Peyer's patch (tissue), 4 donors: Measurements from ENCODE around the gene POP4.

Source experiments
- POLR2A ChIP-seq, 2 donors: fragments of 450-650 bp; IDR thresholded peaks; one replicate each; pipeline ENCODE4 v1.5.1; 2017; ENCODE audit warnings: antibody characterized with exemption in 2 of 2, mild to moderate bottlenecking in 2 of 2, moderate library complexity in 2 of 2
- TF ChIP-seq, protein P1 (sequence below), 6 experiments: fragments of 450-650 bp in 4 of 6; fragments of 200-600 bp in 2 of 6; sonication (generic) in 1 of 6; IDR thresholded peaks; one replicate each; pipeline ENCODE4 v1.5.1; 2017 to 2019; ENCODE audit warnings: antibody characterized with exemption in 6 of 6, mild to moderate bottlenecking in 3 of 6, moderate library complexity in 1 of 6

DNA sequence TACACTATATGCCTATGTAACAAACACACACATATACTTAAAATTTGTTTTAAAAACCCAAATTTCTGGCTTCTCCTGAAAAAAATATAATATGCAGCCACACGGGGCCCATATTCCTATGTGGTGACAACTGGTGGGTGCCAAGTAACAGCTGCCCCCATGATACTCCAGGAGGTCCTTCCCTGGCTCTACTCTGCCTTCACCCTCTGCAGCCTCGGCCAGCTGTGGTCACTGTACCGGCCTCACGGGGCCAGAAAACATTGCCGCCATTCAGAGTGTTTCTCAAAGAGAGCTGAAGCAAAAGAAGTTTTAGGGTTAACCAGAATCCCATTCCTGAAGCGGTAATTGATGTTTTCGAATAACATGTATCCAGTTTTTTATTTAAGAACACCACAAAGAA, 32.6 kb upstream of the POP4 start:
- TF ChIP-seq, protein P1, sequence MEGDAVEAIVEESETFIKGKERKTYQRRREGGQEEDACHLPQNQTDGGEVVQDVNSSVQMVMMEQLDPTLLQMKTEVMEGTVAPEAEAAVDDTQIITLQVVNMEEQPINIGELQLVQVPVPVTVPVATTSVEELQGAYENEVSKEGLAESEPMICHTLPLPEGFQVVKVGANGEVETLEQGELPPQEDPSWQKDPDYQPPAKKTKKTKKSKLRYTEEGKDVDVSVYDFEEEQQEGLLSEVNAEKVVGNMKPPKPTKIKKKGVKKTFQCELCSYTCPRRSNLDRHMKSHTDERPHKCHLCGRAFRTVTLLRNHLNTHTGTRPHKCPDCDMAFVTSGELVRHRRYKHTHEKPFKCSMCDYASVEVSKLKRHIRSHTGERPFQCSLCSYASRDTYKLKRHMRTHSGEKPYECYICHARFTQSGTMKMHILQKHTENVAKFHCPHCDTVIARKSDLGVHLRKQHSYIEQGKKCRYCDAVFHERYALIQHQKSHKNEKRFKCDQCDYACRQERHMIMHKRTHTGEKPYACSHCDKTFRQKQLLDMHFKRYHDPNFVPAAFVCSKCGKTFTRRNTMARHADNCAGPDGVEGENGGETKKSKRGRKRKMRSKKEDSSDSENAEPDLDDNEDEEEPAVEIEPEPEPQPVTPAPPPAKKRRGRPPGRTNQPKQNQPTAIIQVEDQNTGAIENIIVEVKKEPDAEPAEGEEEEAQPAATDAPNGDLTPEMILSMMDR (IDR thresholded peaks at IDR 0.05): no peak
- TF ChIP-seq POLR2A (IDR thresholded peaks at IDR 0.05): no peak
